Lower leg skin (tissue), 3 donors: ENCODE data around the gene UBR3.

Experiments
- CTCF ChIP-seq, 3 donors: fragments of 450-650 bp; IDR thresholded peaks; one replicate each; pipeline ENCODE4 v1.5.1; 2016; ENCODE audit warnings: antibody characterized with exemption in 3 of 3, mild to moderate bottlenecking in 3 of 3, moderate library complexity in 2 of 3
- POLR2A ChIP-seq, 2 donors: fragments of 450-650 bp; IDR thresholded peaks; one replicate each; pipeline ENCODE4 v1.6.1; 2016 to 2017; ENCODE audit warnings: antibody characterized with exemption in 2 of 2, mild to moderate bottlenecking in 1 of 2, moderate library complexity in 1 of 2

- no peak for TF ChIP-seq CTCF (IDR thresholded peaks at IDR 0.05)
- TF ChIP-seq POLR2A (IDR thresholded peaks at IDR 0.05): peak in 1 of 2 donors; percentile 53
Observed at GRCh38 chr2:169827272-169828140, at the start of gene UBR3.
